Panc1 (cell line): Measurements from ENCODE around the gene PTPN4. TPM values are rescaled to one million over a fixed set of nuclear protein-coding genes. Genes with fewer than 3 reads are reported as not detected.

Experiments used
- ATAC-seq: fragments of 200-7000 bp; cut with Tn5 transposase; 2 replicates; pipeline ENCODE4 v1.9.1; 2020; ENCODE audit warnings: mild to moderate bottlenecking, moderate library complexity
- BruUV-seq: library from RNA; stranded (reverse); fragments of 400-500 nt; replicated peaks from 2 replicates; lab custom pipeline; 2021; lab: Mats Ljungman, UMichigan
- CTCF ChIA-PET: fragments of 300-600 bp; sonication (Branson Sonifier 250); formaldehyde crosslinking; loops from one replicate; lab custom pipeline; 2022; ENCODE audit warnings: antibody characterized with exemption; lab: Charles Lee
- POLR2A ChIA-PET: fragments of 300-600 bp; sonication (Branson Sonifier 250); formaldehyde crosslinking; loops from one replicate; lab custom pipeline; 2022; ENCODE audit warnings: antibody characterized with exemption; lab: Charles Lee
- DNase-seq: peaks from one replicate; pipeline ENCODE4 v3.0.0-alpha.2; 2010; ENCODE audit warnings: low read depth, low spot score
- H3K27ac ChIP-seq: 2 replicates; pipeline ENCODE4 v1.5.1; 2011; ENCODE audit warnings: mild to moderate bottlenecking, low read length, inconsistent platforms
- H3K27me3 ChIP-seq: fragments of 200-500 bp; sonication (Bioruptor generic); 2 replicates; pipeline ENCODE4 v1.6.0; 2014; ENCODE audit warnings: low read length, inconsistent platforms; ENCODE audit not compliant: control insufficient read depth, insufficient read depth
- H3K36me3 ChIP-seq: fragments of 200-500 bp; sonication (Bioruptor generic); 2 replicates; pipeline ENCODE4 v1.5.1; 2014; ENCODE audit warnings: inconsistent platforms, mild to moderate bottlenecking, low read length, moderate library complexity; ENCODE audit not compliant: control insufficient read depth, insufficient read depth
- H3K4me1 ChIP-seq: 2 replicates; pipeline ENCODE4 v1.5.1; 2011; ENCODE audit warnings: inconsistent platforms, mild to moderate bottlenecking, low read length, moderate library complexity; ENCODE audit not compliant: control insufficient read depth, insufficient read depth
- H3K4me3 ChIP-seq, 2 experiments: 2 replicates each; pipeline ENCODE4 v1.5.1; 2011 to 2012; ENCODE audit warnings: low read depth in 2 of 2, low read length in 2 of 2, mild to moderate bottlenecking in 2 of 2, inconsistent platforms in 1 of 2, moderate library complexity in 1 of 2
- H3K9me3 ChIP-seq: fragments of 200-500 bp; sonication (Bioruptor generic); 2 replicates; pipeline ENCODE4 v1.5.1; 2014; ENCODE audit warnings: low read depth, mild to moderate bottlenecking, inconsistent platforms, low read length, moderate library complexity; ENCODE audit not compliant: control insufficient read depth, insufficient read depth
- CTCF ChIP-seq: fragments of 450-650 bp; IDR thresholded peaks from 2 replicates; pipeline ENCODE4 v1.5.1; 2017; ENCODE audit warnings: mild to moderate bottlenecking
- POLR2AphosphoS5 ChIP-seq: IDR thresholded peaks from 2 replicates; pipeline ENCODE4 v1.6.1; 2012; ENCODE audit warnings: mild to moderate bottlenecking, low read depth, low read length, moderate library complexity
- REST ChIP-seq, 2 experiments: IDR thresholded peaks; 2 replicates each; pipeline ENCODE4 v1.6.1; 2011 to 2012; ENCODE audit warnings: low read depth in 2 of 2, control low read depth in 1 of 2, low read length in 1 of 2, mild to moderate bottlenecking in 1 of 2, moderate library complexity in 1 of 2; ENCODE audit not compliant: insufficient read depth in 1 of 2
- SIN3A ChIP-seq: IDR thresholded peaks from 2 replicates; pipeline ENCODE4 v1.6.1; 2012; ENCODE audit warnings: low read depth, mild to moderate bottlenecking, low read length, moderate library complexity, borderline replicate concordance; ENCODE audit not compliant: insufficient read depth
- TCF7L2 ChIP-seq: IDR thresholded peaks from 2 replicates; pipeline ENCODE4 v1.6.1; 2011; ENCODE audit warnings: mild to moderate bottlenecking, low read depth, low read length, inconsistent platforms
- in situ Hi-C: cut with HindIII; loops from 2 replicates; pipeline ENCODE4 v1.10.0; 2016; ENCODE audit warnings: low sequenced_read_pairs, low pct_unique_long_range_greater_than_20kb
- intact Hi-C: fragments of 100-400 bp; cut with micrococcal nuclease; formaldehyde crosslinking; loops from one replicate; pipeline ENCODE4 v1.10.0; 2022; ENCODE audit not compliant: unreplicated experiment
- total RNA-seq: library from RNA; stranded (reverse); gene quantifications from one replicate; pipeline ENCODE4 v1.2.1, GENCODE V29; 2021; ENCODE audit not compliant: unreplicated experiment

PTPN4 gene
- total RNA-seq, 1 experiment from 2014 or later = 45.9 TPM

GRCh38 chr2:119852214-119852613, 92.5 kb downstream of the PTPN4 start:
- Histone ChIP-seq H3K9me3 (peaks cover 26% of the 10 kb centered on the region), H3K4me3 (no peak overlapping the region), H3K4me1 (no peaks in the 10 kb centered on the region; the same call in 1 of the 2 replicates), H3K36me3 (no peaks in the 10 kb centered on the region), H3K27ac (no peak overlapping the region), H3K27me3 (no peaks in the 10 kb centered on the region)
- BruUV-seq = no TSS peak
- DNase-seq = no peak
- in situ Hi-C loops = no loop called here
- CTCF ChIA-PET = no interaction called here
- intact Hi-C loops = no loop called here
- POLR2A ChIA-PET = no interaction called here
- ATAC-seq = no peak
- no peak for TF ChIP-seq SIN3A
- TF ChIP-seq REST (IDR thresholded peaks at IDR 0.05; ENCODE audit: insufficient read depth in 1 of 2, low read depth in 2 of 2, low read length in 1 of 2) = no peak
- TF ChIP-seq TCF7L2 = no peak
- TF ChIP-seq POLR2AphosphoS5 = no peak
- TF ChIP-seq CTCF = no peak

- intact Hi-C loops = no loop called here
- no peak for ATAC-seq
- DNase-seq = no peak
- TF ChIP-seq CTCF (no peak), POLR2AphosphoS5 (no peak), TCF7L2 (no peak), SIN3A (no peak), REST (IDR thresholded peaks at IDR 0.05; ENCODE audit: insufficient read depth in 1 of 2, low read depth in 2 of 2, low read length in 1 of 2) (no peak)
- ChIA-PET CTCF (no interaction called here), POLR2A (no interaction called here)
- Histone ChIP-seq H3K9me3 (peaks cover 26% of the 10 kb centered on the region), H3K27ac (no peak overlapping the region), H3K36me3 (no peaks in the 10 kb centered on the region), H3K4me1 (peaks cover 4% of the 10 kb centered on the region; the same call in 1 of the 2 replicates), H3K27me3 (no peaks in the 10 kb centered on the region), H3K4me3 (no peak overlapping the region)
- no TSS peak for BruUV-seq
- in situ Hi-C loops = no loop called here
Measured at GRCh38 chr2:119853777-119854399, 94.2 kb downstream of the PTPN4 start.
